Trophoblast cell (in vitro differentiated cells and primary cell): ENCODE results near the gene FAM228B.

Experiments
- DNase-seq, 2 donors: peaks; one replicate each; pipeline ENCODE4 v3.0.0-alpha.2; 2016
- H2AFZ ChIP-seq: 2 replicates; pipeline ENCODE4 v1.6.1; 2013; ENCODE audit warnings: low read length, moderate library complexity, mild to moderate bottlenecking; ENCODE audit not compliant: insufficient read depth, poor library complexity
- H2AK5ac ChIP-seq: 2 replicates; pipeline ENCODE4 v1.6.1; 2013; ENCODE audit warnings: mild to moderate bottlenecking, low read length
- H2BK120ac ChIP-seq: 2 replicates; pipeline ENCODE4 v1.6.1; 2013; ENCODE audit warnings: low read length, mild to moderate bottlenecking, moderate library complexity; ENCODE audit not compliant: insufficient read depth, poor library complexity
- H2BK12ac ChIP-seq: 2 replicates; pipeline ENCODE4 v1.6.1; 2013; ENCODE audit warnings: mild to moderate bottlenecking, low read length, moderate library complexity
- H2BK5ac ChIP-seq: 2 replicates; pipeline ENCODE4 v1.6.1; 2013; ENCODE audit warnings: low read length, low read depth, moderate library complexity, mild to moderate bottlenecking; ENCODE audit not compliant: poor library complexity
- H3K14ac ChIP-seq: 2 replicates; pipeline ENCODE4 v1.6.1; 2013; ENCODE audit warnings: mild to moderate bottlenecking, low read length
- H3K18ac ChIP-seq: 2 replicates; pipeline ENCODE4 v1.6.1; 2013; ENCODE audit warnings: mild to moderate bottlenecking, low read length
- H3K23ac ChIP-seq: 2 replicates; pipeline ENCODE4 v1.6.1; 2013; ENCODE audit warnings: low read length
- H3K27ac ChIP-seq: 2 replicates; pipeline ENCODE4 v1.5.1; 2013; ENCODE audit warnings: low read depth, mild to moderate bottlenecking, inconsistent platforms, low read length, moderate library complexity
- H3K27me3 ChIP-seq: 2 replicates; pipeline ENCODE4 v1.6.1; 2013; ENCODE audit warnings: inconsistent platforms, mild to moderate bottlenecking, low read length, moderate library complexity; ENCODE audit not compliant: insufficient read depth
- H3K36me3 ChIP-seq, 2 experiments: 1 replicate in 1 of 2; 2 replicates in 1 of 2; pipeline ENCODE4 v1.6.1; 2013; ENCODE audit warnings: low read length in 2 of 2, mild to moderate bottlenecking in 2 of 2, moderate library complexity in 1 of 2; ENCODE audit not compliant: insufficient read depth in 2 of 2, control insufficient read depth in 1 of 2
- H3K4ac ChIP-seq: 2 replicates; pipeline ENCODE4 v1.6.1; 2013; ENCODE audit warnings: low read depth, mild to moderate bottlenecking, low read length, moderate library complexity
- H3K4me1 ChIP-seq, 2 experiments: 1 replicate in 1 of 2; 2 replicates in 1 of 2; pipeline ENCODE4 v1.6.1; 2013; ENCODE audit warnings: low read length in 2 of 2, mild to moderate bottlenecking in 2 of 2, moderate library complexity in 1 of 2; ENCODE audit not compliant: insufficient read depth in 2 of 2, control insufficient read depth in 1 of 2
- H3K4me2 ChIP-seq: 2 replicates; pipeline ENCODE4 v1.6.1; 2013; ENCODE audit warnings: inconsistent platforms, mild to moderate bottlenecking, low read length, moderate library complexity
- H3K4me3 ChIP-seq: 2 replicates; pipeline ENCODE4 v1.5.1; 2013; ENCODE audit warnings: mild to moderate bottlenecking, low read depth, low read length, inconsistent platforms
- H3K79me1 ChIP-seq: one replicate; pipeline ENCODE4 v1.6.1; 2013; ENCODE audit warnings: low read length
- H3K79me2 ChIP-seq: 2 replicates; pipeline ENCODE4 v1.6.1; 2013; ENCODE audit warnings: low read length, mild to moderate bottlenecking; ENCODE audit not compliant: control insufficient read depth, insufficient read depth, poor library complexity
- H3K9ac ChIP-seq: 2 replicates; pipeline ENCODE4 v1.6.1; 2013; ENCODE audit warnings: mild to moderate bottlenecking, low read length
- H3K9me3 ChIP-seq: 2 replicates; pipeline ENCODE4 v1.6.1; 2013; ENCODE audit warnings: low read depth, mild to moderate bottlenecking, control low read depth, inconsistent platforms, low read length; ENCODE audit not compliant: insufficient read depth
- H4K12ac ChIP-seq: 2 replicates; pipeline ENCODE4 v1.6.1; 2013; ENCODE audit warnings: low read depth, mild to moderate bottlenecking, low read length, moderate library complexity
- H4K8ac ChIP-seq: 2 replicates; pipeline ENCODE4 v1.6.1; 2013; ENCODE audit warnings: low read depth, mild to moderate bottlenecking, low read length, moderate library complexity
- H4K91ac ChIP-seq: one replicate; pipeline ENCODE4 v1.6.1; 2013; ENCODE audit warnings: low read depth, mild to moderate bottlenecking, low read length, moderate library complexity
- WGBS: extraction: QIAGEN DNeasy Blood & Tissue Kit; methylation state at CpG from one replicate; pipeline ENCODE4 v1.1.7; 2013; ENCODE audit warnings: missing lambda C conversion rate; ENCODE audit not compliant: insufficient read length, insufficient coverage; ENCODE audit errors: extremely low coverage; 5-methylcytosine and 5-hydroxymethylcytosine counted together

FAM228B gene

GRCh38 chr2:24115057-24115456 lies 8.2 kb upstream of the FAM228B start:
- DNase-seq: peak in 1 of 2 donors; percentile 25
- no CpG with 5 or more reads among the region's 2 CpGs for WGBS
- Histone ChIP-seq H3K36me3 (no peaks in the 10 kb centered on the region), H3K27ac (no peak overlapping the region), H4K12ac (no peak overlapping the region), H3K9ac (no peak overlapping the region), H3K79me1 (no peaks in the 10 kb centered on the region), H3K23ac (no peak overlapping the region), H2BK12ac (no peak overlapping the region), H4K91ac (no peak overlapping the region), H2BK5ac (no peak overlapping the region), H3K79me2 (no peaks in the 10 kb centered on the region), H2BK120ac (no peak overlapping the region), H3K14ac (no peak overlapping the region), H3K18ac (no peak overlapping the region), H2AK5ac (no peak overlapping the region), H4K8ac (no peak overlapping the region), H3K9me3 (peaks cover 4% of the 10 kb centered on the region), H3K27me3 (no peaks in the 10 kb centered on the region), H3K4me2 (no peak overlapping the region), H3K4ac (no peak overlapping the region), H3K4me3 (no peak overlapping the region), H2AFZ (no peak overlapping the region), H3K4me1 (peaks cover 6 to 9% of the 10 kb centered on the region in 2 experiments)

GRCh38 chr2:24117902-24118301 lies 5.4 kb upstream of the FAM228B start:
- no peaks in the 10 kb centered on the region for H3K79me2 ChIP-seq
- no peak overlapping the region for H4K12ac ChIP-seq
- no peak overlapping the region for H4K91ac ChIP-seq
- no peak overlapping the region for H3K14ac ChIP-seq
- H3K27me3 ChIP-seq: no peaks in the 10 kb centered on the region
- peak in 1 of 2 donors; percentile 69 for DNase-seq
- no peak overlapping the region for H2BK12ac ChIP-seq
- H3K79me1 ChIP-seq: peaks cover 1% of the 10 kb centered on the region
- no peaks in the 10 kb centered on the region for H3K36me3 ChIP-seq
- H2AFZ ChIP-seq: no peak overlapping the region
- H3K23ac ChIP-seq: no peak overlapping the region
- no peak overlapping the region for H2AK5ac ChIP-seq
- H3K4ac ChIP-seq: no peak overlapping the region
- no peak overlapping the region for H4K8ac ChIP-seq
- no peak overlapping the region for H2BK5ac ChIP-seq
- H2BK120ac ChIP-seq: no peak overlapping the region
- no peak overlapping the region for H3K4me2 ChIP-seq
- no CpG with 5 or more reads among the region's 1 CpG for WGBS
- H3K9me3 ChIP-seq: peaks cover 4% of the 10 kb centered on the region
- no peak overlapping the region for H3K9ac ChIP-seq
- H3K27ac ChIP-seq: no peak overlapping the region
- H3K4me1 ChIP-seq: no peaks in the 10 kb centered on the region
- H3K4me3 ChIP-seq: no peak overlapping the region
- H3K18ac ChIP-seq: no peak overlapping the region

GRCh38 chr2:24121066-24121465 lies 2.2 kb upstream of the FAM228B start:
- H3K4me2 ChIP-seq: no peak overlapping the region
- no peak overlapping the region for H2BK5ac ChIP-seq
- H3K4me1 ChIP-seq: peaks cover 0 to 3% of the 10 kb centered on the region in 2 experiments
- WGBS: no CpG with 5 or more reads among the region's 5 CpGs
- no peak overlapping the region for H3K18ac ChIP-seq
- H2BK120ac ChIP-seq: no peak overlapping the region
- no peak overlapping the region for H2AK5ac ChIP-seq
- H4K91ac ChIP-seq: no peak overlapping the region
- no peak overlapping the region for H2AFZ ChIP-seq
- no peak overlapping the region for H3K27ac ChIP-seq
- no peak overlapping the region for H3K14ac ChIP-seq
- H3K9me3 ChIP-seq: peaks cover 2% of the 10 kb centered on the region
- H3K4me3 ChIP-seq: no peak overlapping the region
- H3K4ac ChIP-seq: no peak overlapping the region
- no peak overlapping the region for H2BK12ac ChIP-seq
- H3K79me2 ChIP-seq: peaks cover 8% of the 10 kb centered on the region
- no peak overlapping the region for H3K9ac ChIP-seq
- no peaks in the 10 kb centered on the region for H3K27me3 ChIP-seq
- H4K12ac ChIP-seq: no peak overlapping the region
- no peak overlapping the region for H3K23ac ChIP-seq
- H3K36me3 ChIP-seq: no peaks in the 10 kb centered on the region
- DNase-seq: no peak
- no peak overlapping the region for H4K8ac ChIP-seq
- H3K79me1 ChIP-seq: peaks cover 12% of the 10 kb centered on the region

GRCh38 chr2:24121469-24121868 lies 1.8 kb upstream of the FAM228B start:
- Histone ChIP-seq H3K27me3 (no peaks in the 10 kb centered on the region), H3K36me3 (no peaks in the 10 kb centered on the region), H3K9me3 (peaks cover 2% of the 10 kb centered on the region), H2BK12ac (no peak overlapping the region), H4K91ac (no peak overlapping the region), H2BK120ac (no peak overlapping the region), H3K18ac (no peak overlapping the region), H4K12ac (no peak overlapping the region), H2AFZ (no peak overlapping the region), H3K23ac (no peak overlapping the region), H3K27ac (no peak overlapping the region), H3K4me1 (peaks cover 0 to 3% of the 10 kb centered on the region in 2 experiments), H3K4ac (no peak overlapping the region), H3K4me3 (no peak overlapping the region), H3K79me2 (peaks cover 8% of the 10 kb centered on the region), H3K4me2 (no peak overlapping the region), H3K79me1 (peaks cover 12% of the 10 kb centered on the region), H3K9ac (no peak overlapping the region), H2AK5ac (no peak overlapping the region), H2BK5ac (no peak overlapping the region), H4K8ac (no peak overlapping the region), H3K14ac (no peak overlapping the region)
- DNase-seq: no peak
- no CpG with 5 or more reads among the region's 4 CpGs for WGBS
